C4-2B (cell line): ENCODE measurements around the gene DPYSL5.

ENCODE experiments used
- ZFX ChIP-seq: fragments of 450-650 bp; IDR thresholded peaks from 2 replicates; pipeline ENCODE4 v1.6.1; 2017
- TF ChIP-seq, protein P1 (sequence below): fragments of 450-650 bp; conservative IDR thresholded peaks from 2 replicates; pipeline ENCODE4 v1.5.1; 2017; ENCODE audit warnings: mild to moderate bottlenecking

DNA sequence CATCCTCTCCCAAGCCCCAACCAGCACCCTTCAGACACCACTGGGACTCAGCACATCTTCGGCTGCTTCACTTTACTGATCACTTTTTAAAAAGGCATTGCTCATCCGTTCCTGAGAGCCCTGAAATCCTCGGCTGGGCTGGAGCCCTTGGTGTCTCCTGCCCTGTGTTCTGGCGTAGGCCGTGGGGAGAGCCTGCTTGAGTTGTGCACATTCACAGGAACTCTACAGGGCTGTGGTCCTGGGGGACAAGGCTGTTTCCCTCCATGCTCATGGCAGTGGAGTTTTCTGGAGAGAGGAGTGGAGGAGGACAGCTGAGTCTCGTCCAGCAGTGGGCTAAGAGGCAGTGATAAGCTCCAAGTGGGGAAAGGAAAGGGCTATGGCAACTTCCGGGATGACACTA is 46.1 kb upstream of the DPYSL5 start:
- TF ChIP-seq, protein P1, sequence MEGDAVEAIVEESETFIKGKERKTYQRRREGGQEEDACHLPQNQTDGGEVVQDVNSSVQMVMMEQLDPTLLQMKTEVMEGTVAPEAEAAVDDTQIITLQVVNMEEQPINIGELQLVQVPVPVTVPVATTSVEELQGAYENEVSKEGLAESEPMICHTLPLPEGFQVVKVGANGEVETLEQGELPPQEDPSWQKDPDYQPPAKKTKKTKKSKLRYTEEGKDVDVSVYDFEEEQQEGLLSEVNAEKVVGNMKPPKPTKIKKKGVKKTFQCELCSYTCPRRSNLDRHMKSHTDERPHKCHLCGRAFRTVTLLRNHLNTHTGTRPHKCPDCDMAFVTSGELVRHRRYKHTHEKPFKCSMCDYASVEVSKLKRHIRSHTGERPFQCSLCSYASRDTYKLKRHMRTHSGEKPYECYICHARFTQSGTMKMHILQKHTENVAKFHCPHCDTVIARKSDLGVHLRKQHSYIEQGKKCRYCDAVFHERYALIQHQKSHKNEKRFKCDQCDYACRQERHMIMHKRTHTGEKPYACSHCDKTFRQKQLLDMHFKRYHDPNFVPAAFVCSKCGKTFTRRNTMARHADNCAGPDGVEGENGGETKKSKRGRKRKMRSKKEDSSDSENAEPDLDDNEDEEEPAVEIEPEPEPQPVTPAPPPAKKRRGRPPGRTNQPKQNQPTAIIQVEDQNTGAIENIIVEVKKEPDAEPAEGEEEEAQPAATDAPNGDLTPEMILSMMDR, result no peak
- TF ChIP-seq ZFX, result no peak
